CD4-positive, alpha-beta T cell treated with Interleukin-6 at 100 ng/mL for 8 hours (primary cell): ENCODE measurements around the gene HOXB6.

Experiments used
- DNase-seq: peaks from one replicate; pipeline ENCODE4 v3.0.0-alpha.2; 2020; ENCODE audit warnings: mixed read lengths, low spot score

The HOXB6 gene

DNA sequence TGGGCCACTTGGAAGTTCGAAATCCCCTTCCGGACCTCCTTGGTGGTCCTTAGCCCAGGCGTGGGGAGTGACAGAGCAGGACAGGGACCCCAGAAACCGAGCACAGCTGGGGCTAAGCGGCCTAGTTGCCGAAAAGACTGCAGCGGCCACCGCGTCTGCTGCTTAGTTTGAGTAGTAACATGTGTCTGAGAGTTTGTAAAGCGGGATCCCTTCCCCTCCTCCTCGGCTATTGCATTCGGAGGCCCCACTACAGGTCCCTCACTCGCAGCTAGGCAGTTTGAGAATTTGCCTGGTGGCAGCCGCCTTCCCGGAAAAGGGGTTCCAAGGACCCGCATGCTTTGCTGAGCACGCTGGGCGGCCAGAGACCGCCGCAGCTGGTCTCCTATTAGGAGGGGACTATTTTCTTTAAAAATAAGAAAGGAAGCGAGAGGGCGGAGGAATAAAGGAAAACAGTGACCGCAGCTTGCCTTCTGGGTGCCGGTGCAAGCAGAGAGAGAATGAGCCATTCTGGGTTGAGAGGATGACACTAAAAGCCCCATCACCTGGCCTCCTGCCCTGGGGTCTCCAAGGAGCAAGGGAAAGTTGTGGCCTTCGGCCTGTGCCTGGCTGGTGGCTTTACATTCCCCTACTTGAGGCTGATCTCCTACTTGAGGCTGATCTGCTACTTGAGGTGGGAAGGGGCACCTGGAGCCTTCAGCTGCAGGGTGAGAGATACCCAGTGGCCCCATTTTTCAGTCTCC is 10.1 kb downstream of the HOXB6 start:
- DNase-seq = no peak

GRCh38 chr17:48593840-48594537 is 10.8 kb downstream of the HOXB6 start:
- DNase-seq = peak; percentile 71

- no peak for DNase-seq
Observed at GRCh38 chr17:48593126-48593829, 11.5 kb downstream of the HOXB6 start, which contains the start of gene HOXB5. TSS of gene HOXB5 (minus strand) at chr17:48593779. CDS start at chr17:48593682, 97 bp downstream.

DNA sequence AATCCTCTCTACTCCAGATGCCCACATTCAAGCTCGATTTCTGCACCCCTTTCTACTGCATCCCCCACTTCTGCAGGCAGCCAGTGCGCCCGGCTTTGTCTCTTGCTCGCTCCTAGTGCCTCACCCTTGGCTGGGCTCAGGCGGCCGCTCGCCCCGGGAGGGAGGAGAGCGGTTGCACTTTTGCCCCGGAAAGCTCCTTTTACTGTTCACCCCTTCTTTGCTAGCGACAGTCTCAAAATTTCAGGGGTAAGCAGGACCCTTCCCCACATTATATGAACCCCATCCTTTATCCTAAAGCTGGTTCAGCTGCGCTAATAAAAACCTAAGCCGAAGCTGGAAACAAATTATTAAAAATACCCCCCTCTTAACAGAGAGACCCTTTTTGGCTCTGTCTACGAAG is 12.2 kb downstream of the HOXB6 start:
- no peak for DNase-seq

DNA sequence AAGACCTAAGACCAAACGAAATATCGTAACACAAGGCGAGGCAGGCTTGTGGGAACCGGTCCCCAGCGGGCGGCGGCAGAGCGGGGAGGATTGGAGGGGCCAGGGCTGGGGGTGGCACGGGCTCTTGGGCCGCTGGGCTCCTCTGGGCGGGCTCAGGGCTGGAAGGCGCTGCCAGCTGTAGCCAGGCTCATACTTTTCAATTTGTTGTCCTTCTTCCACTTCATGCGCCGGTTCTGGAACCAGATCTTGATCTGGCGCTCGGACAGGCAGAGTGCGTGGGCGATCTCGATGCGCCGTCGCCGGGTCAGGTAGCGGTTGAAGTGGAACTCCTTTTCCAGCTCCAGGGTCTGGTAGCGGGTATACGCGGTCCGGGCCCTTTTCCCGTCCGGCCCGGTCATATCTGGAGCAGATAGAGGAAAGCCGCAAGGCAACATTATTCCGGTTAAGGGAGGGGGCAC is 12.7 kb downstream of the HOXB6 start:
- DNase-seq = no peak

DNA sequence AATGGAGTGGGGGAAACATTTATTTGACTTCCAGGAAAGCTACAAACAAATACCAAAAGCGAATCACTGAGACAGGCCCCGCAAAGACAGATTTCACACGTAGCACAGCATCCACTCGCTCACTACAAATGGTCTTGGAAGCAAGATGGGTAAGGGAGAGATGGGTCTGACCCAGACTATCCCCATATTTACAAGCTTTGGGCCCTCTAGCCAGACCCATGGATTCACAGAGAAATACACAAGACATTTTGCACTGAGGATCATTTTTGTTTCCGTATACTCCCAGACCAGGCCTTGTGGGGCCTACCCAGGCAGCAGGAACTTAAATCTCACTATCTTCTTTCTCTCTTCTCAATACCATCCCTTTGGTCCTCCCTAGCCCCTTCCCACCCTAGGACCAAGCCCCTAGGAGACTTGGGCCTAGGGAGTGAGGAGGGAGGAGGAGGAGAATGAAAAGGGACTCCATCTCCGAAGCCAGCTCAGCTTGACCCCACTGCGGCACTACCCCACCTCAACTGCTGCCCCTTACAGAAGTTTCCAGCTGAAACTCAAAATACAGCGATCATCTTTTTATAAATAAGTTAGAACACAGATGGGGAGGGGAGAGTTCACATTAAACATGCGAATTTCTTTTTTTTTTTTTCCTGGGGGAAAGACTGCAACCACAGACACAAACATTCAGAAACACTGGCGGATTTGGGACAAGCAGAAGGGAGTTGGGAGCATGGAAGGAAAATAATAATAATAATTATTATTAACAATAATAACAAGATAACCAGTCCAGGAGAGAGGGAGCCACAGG is 13.3 kb downstream of the HOXB6 start:
- no peak for DNase-seq

DNA sequence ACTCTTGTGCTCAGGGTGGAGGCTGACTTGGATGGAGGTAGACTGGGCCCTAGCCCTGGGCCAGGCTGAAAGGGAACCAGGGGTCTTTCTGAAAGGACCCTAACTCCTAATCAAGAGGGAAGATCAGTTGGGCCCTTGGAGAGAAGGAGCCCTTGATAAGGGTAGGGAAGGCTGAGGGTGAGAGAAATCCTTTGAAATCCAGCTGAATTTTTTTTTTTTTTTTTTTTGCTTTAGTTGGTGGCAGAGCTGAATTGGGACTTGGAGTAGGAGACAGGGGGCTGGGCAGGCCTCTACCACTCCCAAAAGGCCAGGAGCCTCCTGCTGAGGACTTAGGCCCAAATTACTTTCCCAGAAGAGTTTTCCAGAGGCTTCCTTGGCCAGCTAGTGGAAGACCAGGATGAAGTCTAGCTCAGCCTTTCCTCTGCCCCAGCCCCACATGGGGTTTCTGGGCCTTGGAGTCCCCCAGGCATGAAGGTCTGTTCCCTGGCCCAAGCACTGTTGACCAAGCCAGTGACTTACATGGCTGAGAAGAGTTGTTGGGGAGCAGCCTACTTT is 14.1 kb downstream of the HOXB6 start:
- DNase-seq = no peak

DNA sequence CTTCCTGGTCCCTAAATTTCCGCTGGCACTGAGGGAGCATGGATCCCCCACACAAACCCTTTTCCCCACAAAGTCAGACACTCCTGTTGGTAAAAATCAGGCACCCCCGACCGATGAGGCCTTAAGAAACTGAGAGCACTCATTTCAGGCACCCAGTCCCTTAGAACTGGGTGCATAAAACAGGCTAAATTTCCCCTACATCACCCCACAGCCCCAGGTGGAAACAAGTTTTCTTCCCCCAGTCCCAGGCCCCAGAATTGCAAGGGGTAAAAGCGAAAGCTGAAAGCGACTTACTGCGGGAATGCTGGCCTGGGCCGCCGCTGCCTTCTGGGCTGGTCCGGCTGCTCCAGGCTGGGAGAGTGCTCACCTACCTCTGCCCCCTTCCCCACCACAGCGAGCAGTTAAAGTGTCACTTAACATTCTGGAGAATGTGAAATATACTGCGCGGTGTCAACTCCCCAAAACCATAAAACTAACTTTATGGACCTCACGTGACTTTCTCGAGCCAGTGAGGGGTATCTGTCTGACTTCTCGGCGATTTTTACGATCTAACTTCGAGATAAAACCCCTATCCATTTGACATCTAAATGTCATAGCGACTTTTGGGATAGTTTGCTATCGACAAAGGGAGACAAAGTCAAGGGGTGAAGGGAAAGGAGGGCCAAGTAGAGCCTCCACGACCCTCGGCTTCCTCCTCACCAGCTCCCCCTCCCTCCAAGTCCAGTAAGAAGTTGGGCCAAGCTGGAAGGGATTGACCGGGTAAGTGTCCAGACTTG is 14.8 kb downstream of the HOXB6 start, which contains the start of gene HOXB3:
Gene HOXB3 (minus strand): TSS at position 411 of the 776 bp plus-strand sequence. CDS start 37,767 bp downstream, outside the sequence.
- DNase-seq = no peak

DNA sequence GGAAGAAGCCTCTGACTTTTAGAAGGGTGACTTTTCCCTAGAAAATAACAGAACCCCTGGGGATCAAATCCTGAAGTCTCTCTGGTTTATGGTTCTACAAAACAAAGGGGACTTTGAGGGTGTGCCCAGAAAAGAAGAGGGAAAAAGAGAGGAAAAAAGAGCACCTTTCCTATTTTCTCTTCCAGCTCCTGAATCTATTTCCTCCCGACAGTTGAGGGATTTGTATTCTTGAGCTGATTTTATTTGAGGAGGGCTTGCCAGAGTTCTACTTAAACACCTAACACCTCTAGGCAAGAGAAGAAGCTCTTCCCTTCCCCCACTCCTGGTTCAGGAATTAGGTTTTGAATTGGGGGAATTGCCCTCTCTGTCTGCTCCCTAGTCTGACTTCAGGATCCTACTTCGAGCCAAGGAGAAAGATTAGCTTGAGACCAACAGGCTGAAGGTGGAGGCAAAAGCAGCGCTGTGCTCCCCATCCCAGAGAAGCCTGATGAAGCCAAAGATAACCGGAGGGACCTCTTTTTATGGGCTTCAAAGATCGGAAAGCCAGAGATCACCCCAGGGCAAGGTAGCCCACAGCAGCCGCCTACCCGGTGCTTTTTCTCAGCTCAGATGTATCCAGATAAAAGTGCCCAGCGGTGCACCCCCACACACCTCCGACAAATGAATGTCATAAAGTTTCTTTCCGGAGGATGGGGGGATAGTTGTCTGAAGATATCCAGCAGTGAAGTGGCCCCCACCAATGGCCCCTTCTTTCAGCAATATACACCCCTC is 15.5 kb downstream of the HOXB6 start:
- DNase-seq = no peak

DNA sequence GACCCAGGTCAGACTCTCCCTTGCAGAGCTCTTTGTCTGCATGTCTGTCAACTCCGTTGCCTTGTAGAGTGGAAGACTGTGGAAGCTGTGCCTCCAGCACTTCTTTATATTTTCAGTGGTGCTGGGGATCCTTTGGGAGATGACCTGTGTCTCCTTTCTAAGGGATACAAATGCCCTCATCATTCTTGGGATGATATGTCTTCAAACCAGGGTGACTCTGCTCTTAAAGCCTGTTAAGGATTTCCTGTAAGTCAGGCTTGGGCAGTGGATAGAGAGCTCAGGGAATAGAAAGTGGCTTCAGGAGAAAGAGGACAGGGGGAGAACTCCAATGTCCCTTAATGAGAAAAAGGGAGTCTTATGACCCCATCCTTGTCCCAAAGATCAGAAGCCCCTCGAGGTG is 16.3 kb downstream of the HOXB6 start:
- DNase-seq = no peak

GRCh38 chr17:48588074-48588415 is 16.7 kb downstream of the HOXB6 start:
- DNase-seq = no peak

DNA sequence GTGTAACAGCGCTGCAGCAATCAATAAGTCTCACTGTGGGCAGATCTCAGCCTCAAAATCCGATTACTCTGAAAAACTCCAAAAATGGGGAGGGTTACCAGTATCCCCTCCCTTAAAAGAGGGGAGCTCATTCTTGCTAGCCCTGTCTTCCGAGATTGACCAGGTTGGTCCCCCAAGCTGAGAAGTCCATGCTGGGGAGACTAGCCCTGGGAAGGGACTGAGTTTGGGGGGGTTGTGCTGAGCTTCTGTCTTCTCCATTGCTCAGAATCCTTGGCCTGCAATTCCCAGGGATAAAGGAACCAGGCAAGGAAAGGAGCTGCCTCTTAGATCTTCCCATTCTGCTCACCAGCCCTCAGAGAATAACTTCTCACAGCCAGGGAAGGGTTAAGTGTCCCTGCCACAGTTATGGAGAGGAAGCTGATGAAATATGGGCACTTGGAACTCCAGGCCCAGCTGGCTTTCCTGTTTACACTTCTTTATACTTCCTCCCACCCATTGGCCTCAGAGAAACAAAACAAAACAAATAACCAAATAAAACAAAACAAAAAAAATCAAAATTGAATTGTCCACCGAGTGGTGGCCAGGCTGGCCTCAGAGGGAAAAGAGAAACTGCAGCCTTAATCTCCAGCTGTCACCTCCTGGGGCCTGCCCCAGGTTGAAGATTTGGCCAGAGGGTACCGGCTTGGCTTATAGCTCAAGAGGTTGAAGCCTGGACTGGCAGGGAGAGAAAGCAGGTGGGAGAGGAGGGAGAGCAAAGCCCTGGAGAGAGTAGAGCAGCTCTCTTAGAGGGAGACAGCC is 17.3 kb downstream of the HOXB6 start:
- no peak for DNase-seq

DNA sequence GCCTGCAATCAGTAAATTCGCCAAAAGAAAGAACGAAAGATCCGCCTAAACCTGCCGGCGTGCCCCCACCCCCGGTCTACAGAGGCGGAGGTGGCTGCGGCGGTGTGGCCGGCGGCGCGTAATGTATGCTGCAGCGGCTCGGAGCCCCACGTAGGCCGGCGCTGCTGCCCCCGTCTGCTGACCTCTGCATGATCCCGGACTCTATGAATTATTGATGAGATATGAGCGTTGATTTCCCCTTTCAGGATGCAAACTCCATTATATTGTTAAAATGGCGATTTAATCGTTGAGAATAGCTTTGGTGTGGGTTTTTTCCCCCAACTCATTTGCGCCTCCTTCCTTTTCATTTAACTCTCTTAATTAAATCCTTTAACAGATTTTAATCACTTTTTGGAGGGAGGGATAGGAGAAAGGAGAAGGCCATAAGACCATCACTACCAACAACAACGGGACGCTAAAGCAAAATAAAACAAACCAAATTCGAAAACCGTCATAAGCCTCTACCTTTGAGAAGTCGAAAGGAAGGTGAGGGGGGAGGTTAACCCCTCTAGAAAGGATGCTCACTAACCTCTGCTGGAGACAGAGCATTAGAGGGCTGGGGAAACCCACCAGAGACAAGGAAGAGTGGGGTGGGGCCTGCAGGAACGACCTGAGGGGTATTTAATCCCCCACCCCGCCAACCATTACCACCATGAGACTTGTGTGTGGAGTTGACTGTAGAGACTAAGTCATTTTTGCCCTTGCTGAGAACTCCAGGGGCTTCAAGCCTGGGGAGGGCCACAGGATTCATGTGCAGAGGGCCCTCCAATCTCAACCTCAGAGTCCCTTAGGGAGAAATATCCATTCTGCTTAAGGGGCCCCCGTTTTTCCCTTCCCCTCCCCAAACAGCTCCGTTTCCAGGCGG is 18.2 kb downstream of the HOXB6 start:
- no peak for DNase-seq

GRCh38 chr17:48584223-48584741 is 20.5 kb downstream of the HOXB6 start:
- DNase-seq = no peak

DNA sequence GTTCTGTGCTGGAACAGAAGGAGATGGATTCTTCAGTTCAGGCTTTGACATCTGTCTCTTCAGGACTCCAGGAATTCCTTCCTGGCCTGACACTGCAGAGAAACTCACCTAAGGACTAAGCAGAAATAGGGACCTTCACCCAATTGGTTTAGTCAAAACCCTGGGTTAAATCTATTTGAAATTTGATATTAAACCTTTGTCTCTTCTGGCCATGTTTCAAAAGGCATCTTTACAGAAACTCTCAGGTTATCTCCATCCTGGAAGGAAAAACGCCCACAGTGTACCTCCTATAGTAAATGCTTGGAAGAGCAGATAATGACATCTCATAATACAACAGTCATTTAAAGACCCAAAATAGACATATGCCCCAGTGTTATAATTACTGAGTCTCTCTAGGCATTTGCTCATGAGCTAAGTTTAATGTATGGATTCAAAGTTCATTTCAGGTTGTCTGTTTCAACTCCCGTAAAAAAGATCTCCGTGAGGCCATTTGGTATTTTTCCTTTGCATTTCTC is 21.0 kb downstream of the HOXB6 start:
- DNase-seq = no peak

DNA sequence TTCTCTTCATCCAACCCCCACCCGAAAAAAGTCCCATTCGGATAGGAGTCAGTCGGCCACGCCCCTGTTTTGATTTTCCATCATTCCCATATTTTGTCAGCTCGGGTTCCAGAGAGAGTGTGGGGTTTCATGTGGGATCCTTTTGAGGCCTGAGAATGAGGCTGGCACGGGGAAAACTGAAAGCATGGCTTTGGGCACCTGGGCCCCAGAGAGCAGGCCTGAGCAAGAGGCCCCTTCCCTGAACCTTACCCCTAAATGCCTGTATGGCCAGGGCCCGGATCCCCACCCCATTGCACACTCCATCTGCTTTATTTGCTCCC is 22.1 kb downstream of the HOXB6 start:
- no peak for DNase-seq

GRCh38 chr17:48579760-48580554 is 24.8 kb downstream of the HOXB6 start:
- no peak for DNase-seq
